ENCODE measurements around the gene BTBD19. TPM values are rescaled to one million over a fixed set of nuclear protein-coding genes. Genes with fewer than 3 reads are reported as not detected.

Gene BTBD19
- total and polyA plus RNA-seq, 9 of the 15 experiments (the other 6 are each of a cell fraction or from before 2014, with no cell fraction given): 0.22 to 2.0 (median 0.95) TPM

DNA sequence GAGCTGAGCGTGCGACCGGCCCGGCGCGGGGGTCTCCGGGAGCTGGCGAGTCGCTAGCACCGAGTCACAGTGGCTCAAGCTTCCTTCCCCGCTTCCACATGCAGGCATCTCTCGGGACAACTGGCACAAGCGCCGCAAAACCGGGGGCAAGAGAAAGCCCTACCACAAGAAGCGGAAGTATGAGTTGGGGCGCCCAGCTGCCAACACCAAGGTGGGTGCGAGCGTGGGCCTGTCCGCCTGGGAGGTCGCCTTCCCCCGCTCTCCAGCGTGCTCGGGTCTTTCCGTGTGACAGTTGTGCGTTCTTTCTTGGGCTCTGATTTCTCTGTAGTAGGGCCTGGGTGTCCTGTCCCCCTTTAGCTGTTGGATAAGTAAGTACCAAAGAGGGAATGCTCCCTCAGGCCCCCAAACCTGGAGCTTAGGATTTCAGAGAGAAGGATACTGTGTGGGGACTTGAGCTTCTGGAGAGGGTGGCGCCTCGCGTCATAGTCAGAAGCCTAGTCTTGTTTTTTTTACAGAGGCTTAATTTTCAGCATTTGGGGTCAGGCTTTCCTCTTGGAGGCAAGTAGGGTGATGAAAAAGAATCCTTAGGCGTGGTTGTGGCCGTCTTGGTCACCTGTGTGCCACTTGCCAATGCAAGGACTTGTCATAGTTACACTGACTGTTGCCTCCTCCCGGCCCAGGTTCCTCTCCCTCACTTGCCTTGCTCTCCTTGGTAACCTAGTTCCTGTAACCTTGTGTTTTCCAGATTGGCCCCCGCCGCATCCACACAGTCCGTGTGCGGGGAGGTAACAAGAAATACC is 32.2 kb upstream of the BTBD19 start:
- CTCF ChIA-PET (ENCODE audit: low intra/inter-chr PET ratio): interaction anchor here (0.7 to 1.3 kb wide), 2 partner anchors 69 to 527 kb away, joined by 3 read pairs; no protein-coding TSS in a partner anchor
- H3K79me2 ChIP-seq (ENCODE audit: control insufficient read depth, insufficient read depth, low read length): peaks cover 54% of the 10 kb centered on the region
- no peak for FAIRE-seq
- peak; percentile 78; the same call in 1 of the 2 replicates for TF ChIP-seq POLR2G (IDR thresholded peaks at IDR 0.05; ENCODE audit: low read depth, low read length)
- peak; percentile 39 for TF ChIP-seq RBM22 (IDR thresholded peaks at IDR 0.05; ENCODE audit: low read depth, low read length, poor library complexity, severe bottlenecking)
- TF ChIP-seq ZNF12 (CRISPR knock-in tag; IDR thresholded peaks at IDR 0.05): peak; percentile 64; the same call in 1 of the 2 replicates
- TF ChIP-seq NFIX (CRISPR knock-in tag; IDR thresholded peaks at IDR 0.05; ENCODE audit: low read depth): no peak
- TF ChIP-seq ERF (CRISPR knock-in tag; IDR thresholded peaks at IDR 0.05): no peak
- TF ChIP-seq TRIM24 (IDR thresholded peaks at IDR 0.05): no peak
- TF ChIP-seq, protein P1, sequence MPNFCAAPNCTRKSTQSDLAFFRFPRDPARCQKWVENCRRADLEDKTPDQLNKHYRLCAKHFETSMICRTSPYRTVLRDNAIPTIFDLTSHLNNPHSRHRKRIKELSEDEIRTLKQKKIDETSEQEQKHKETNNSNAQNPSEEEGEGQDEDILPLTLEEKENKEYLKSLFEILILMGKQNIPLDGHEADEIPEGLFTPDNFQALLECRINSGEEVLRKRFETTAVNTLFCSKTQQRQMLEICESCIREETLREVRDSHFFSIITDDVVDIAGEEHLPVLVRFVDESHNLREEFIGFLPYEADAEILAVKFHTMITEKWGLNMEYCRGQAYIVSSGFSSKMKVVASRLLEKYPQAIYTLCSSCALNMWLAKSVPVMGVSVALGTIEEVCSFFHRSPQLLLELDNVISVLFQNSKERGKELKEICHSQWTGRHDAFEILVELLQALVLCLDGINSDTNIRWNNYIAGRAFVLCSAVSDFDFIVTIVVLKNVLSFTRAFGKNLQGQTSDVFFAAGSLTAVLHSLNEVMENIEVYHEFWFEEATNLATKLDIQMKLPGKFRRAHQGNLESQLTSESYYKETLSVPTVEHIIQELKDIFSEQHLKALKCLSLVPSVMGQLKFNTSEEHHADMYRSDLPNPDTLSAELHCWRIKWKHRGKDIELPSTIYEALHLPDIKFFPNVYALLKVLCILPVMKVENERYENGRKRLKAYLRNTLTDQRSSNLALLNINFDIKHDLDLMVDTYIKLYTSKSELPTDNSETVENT (CRISPR knock-in tag; IDR thresholded peaks at IDR 0.05): 0 out of 2 replicates have a peak, but pooled peaks have one; percentile 13
- TF ChIP-seq SAP30 (IDR thresholded peaks at IDR 0.05; ENCODE audit: borderline replicate concordance, insufficient read depth, low read depth, low read length, poor library complexity, severe bottlenecking): peak; percentile 47
- no peak for TF ChIP-seq XRCC5 (IDR thresholded peaks at IDR 0.05; ENCODE audit: low read depth, low read length)
- TF ChIP-seq, protein P2, sequence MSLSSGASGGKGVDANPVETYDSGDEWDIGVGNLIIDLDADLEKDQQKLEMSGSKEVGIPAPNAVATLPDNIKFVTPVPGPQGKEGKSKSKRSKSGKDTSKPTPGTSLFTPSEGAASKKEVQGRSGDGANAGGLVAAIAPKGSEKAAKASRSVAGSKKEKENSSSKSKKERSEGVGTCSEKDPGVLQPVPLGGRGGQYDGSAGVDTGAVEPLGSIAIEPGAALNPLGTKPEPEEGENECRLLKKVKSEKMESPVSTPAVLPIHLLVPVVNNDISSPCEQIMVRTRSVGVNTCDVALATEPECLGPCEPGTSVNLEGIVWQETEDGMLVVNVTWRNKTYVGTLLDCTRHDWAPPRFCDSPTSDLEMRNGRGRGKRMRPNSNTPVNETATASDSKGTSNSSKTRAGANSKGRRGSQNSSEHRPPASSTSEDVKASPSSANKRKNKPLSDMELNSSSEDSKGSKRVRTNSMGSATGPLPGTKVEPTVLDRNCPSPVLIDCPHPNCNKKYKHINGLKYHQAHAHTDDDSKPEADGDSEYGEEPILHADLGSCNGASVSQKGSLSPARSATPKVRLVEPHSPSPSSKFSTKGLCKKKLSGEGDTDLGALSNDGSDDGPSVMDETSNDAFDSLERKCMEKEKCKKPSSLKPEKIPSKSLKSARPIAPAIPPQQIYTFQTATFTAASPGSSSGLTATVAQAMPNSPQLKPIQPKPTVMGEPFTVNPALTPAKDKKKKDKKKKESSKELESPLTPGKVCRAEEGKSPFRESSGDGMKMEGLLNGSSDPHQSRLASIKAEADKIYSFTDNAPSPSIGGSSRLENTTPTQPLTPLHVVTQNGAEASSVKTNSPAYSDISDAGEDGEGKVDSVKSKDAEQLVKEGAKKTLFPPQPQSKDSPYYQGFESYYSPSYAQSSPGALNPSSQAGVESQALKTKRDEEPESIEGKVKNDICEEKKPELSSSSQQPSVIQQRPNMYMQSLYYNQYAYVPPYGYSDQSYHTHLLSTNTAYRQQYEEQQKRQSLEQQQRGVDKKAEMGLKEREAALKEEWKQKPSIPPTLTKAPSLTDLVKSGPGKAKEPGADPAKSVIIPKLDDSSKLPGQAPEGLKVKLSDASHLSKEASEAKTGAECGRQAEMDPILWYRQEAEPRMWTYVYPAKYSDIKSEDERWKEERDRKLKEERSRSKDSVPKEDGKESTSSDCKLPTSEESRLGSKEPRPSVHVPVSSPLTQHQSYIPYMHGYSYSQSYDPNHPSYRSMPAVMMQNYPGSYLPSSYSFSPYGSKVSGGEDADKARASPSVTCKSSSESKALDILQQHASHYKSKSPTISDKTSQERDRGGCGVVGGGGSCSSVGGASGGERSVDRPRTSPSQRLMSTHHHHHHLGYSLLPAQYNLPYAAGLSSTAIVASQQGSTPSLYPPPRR (CRISPR knock-in tag; IDR thresholded peaks at IDR 0.05; ENCODE audit: borderline replicate concordance): no peak
- no peak for TF ChIP-seq MYNN (IDR thresholded peaks at IDR 0.05)
- no peak for TF ChIP-seq MYNN (CRISPR knock-in tag; IDR thresholded peaks at IDR 0.05)
- no peak for TF ChIP-seq NEUROD1 (IDR thresholded peaks at IDR 0.05; ENCODE audit: borderline replicate concordance, low read depth, low read length, partially characterized antibody)
- no peak for TF ChIP-seq CAMTA2 (CRISPR knock-in tag; conservative IDR thresholded peaks at IDR 0.05)

More for the DNA sequence above, 32.2 kb upstream of the BTBD19 start:
- BruUV-seq (replicated peaks): TSS peak; percentile 52
- peaks cover 10% of the 10 kb centered on the region for H3K9me1 ChIP-seq (ENCODE audit: control insufficient read depth, insufficient read depth, low read length)
- ATAC-seq: peak; percentile 4
- under 1% methylated on average over 36 of the region's 36 CpGs for WGBS (ENCODE audit: insufficient coverage, low coverage, missing lambda C conversion rate)
- peaks cover 13 to 22% of the 10 kb centered on the region in 2 experiments for H3K4me1 ChIP-seq (replicated peaks in 1 of 2; ENCODE audit: control insufficient read depth in 2 of 2, insufficient read depth in 2 of 2, low read length in 2 of 2)
- H3K9me3 ChIP-seq (replicated peaks; ENCODE audit: control insufficient read depth, insufficient read depth, low read depth, low read length): no peaks in the 10 kb centered on the region
- intact Hi-C loops (cut with micrococcal nuclease): loop anchor here (2.0 to 5.0 kb wide), 3 partner anchors 37 to 45 kb away; partner anchors contain the start of genes KIF2C and RNU5D-1
- H3K36me3 ChIP-seq (ENCODE audit: control insufficient read depth, insufficient read depth, low read length): peaks cover 55% of the 10 kb centered on the region
- H3K27me3 ChIP-seq (ENCODE audit: control insufficient read depth in 2 of 2, insufficient read depth in 2 of 2, low read length in 2 of 2): no peaks in the 10 kb centered on the region
- H3K4me3 ChIP-seq: peak overlapping the region; percentile 75
- peak overlapping the region; percentile 99 for H3K9ac ChIP-seq (ENCODE audit: insufficient read depth in 1 of 2, low read depth in 2 of 2, low read length in 2 of 2)
- 0 out of 2 replicates have a peak overlapping the region, but pooled peaks have one; percentile 83 for H2AFZ ChIP-seq (ENCODE audit: low read depth, low read length)
- H4K20me1 ChIP-seq (replicated peaks; ENCODE audit: control insufficient read depth, insufficient read depth, low read length): peaks cover 31% of the 10 kb centered on the region
- peak overlapping the region; percentile 93 for H3K4me2 ChIP-seq (ENCODE audit: insufficient read depth, low read length)
- in situ Hi-C loops (cut with MboI): no loop called here
- POLR2A ChIA-PET: interaction anchor here (0.6 to 11.6 kb wide), 46 partner anchors 10 to 1760 kb away, joined by 3 to 253 read pairs (median 4); partner anchors contain the start of genes AKR1A1, BEST4, BTBD19 and DYNLT4
- peak in 3 of 4 experiments; percentile 54 to 58 (median 57) for DNase-seq (ENCODE audit: extremely low read depth in 1 of 4, low spot score in 3 of 4)
- peak overlapping the region; percentile 98 for H3K27ac ChIP-seq (ENCODE audit: extremely low read depth, low read depth, low read length)

All from K562 (cell line).